A172 (cell line): ENCODE results near the gene ZNF219. TPM values are rescaled to one million over a fixed set of nuclear protein-coding genes. Genes with fewer than 3 reads are reported as not detected.

ENCODE experiments used
- DNase-seq: peaks from one replicate; pipeline ENCODE4 v3.0.0-alpha.2; 2015; ENCODE audit warnings: low spot score
- total RNA-seq: library from RNA; depleted of rRNA; stranded (reverse); fragments of >200 nt; shearing (Covaris generic); gene quantifications from 2 replicates; pipeline ENCODE4 v1.2.3, GENCODE V29; 2014

Gene ZNF219
- total RNA-seq, 1 experiment from 2014 or later = 5.9 TPM

DNA sequence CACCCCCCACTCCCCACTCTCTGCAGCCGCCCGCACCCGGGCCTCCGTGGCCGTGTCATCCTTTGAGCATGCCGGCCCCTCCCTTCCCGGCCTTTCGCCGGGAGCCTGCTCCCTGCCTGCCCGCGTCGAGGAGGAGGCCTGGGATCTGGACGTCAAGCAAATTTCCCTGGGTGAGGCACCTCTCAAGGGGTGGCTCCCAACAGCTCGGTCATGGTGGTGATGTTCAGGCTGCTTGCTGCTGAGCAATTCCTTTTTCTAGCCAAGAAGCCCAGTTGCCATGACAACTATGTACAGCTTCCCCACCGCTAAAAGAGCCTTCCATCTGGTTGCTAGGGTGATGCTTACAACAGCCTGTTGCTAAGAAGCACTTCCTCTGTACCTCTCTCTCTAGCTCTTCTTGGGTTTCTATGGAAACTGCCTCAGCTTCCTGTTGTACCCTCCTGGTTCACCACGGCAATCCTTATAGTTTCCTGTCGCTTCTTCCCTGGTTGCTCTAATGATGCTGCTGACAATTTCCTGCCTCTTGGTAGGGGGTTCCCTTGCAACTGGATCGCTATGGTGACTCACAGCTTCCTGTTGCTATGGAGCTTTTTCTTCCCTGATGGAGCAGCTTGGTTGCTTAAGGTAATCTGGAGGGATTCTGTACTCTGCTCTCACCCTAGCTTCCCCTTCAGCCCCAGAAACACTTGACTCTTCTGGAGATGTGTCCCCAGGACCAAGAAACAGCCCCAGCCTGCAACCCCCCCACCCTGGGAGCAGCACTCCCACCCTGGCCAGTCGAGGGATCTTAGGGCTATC lies 11.0 kb downstream of the ZNF219 start:
- DNase-seq = peak; percentile 83

DNA sequence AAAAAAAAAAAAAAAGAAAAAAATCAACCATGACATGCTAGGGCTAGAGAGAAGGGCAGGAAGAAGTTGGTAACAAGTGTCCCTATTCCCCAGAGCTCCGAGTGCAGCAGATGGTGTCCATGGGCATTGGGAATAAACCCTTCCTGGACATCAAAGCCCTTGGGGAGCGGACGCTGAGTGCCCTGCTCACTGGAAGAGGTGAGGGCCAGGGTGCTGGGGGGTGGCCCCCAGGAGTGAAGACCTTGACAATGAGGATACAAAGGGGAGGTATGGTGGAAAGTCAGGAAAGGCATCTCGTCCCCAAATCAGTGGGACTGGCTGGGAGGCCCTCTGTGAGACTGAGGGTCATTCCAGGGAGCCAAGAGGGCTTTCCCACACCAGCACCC lies 11.6 kb downstream of the ZNF219 start:
- no peak for DNase-seq

DNA sequence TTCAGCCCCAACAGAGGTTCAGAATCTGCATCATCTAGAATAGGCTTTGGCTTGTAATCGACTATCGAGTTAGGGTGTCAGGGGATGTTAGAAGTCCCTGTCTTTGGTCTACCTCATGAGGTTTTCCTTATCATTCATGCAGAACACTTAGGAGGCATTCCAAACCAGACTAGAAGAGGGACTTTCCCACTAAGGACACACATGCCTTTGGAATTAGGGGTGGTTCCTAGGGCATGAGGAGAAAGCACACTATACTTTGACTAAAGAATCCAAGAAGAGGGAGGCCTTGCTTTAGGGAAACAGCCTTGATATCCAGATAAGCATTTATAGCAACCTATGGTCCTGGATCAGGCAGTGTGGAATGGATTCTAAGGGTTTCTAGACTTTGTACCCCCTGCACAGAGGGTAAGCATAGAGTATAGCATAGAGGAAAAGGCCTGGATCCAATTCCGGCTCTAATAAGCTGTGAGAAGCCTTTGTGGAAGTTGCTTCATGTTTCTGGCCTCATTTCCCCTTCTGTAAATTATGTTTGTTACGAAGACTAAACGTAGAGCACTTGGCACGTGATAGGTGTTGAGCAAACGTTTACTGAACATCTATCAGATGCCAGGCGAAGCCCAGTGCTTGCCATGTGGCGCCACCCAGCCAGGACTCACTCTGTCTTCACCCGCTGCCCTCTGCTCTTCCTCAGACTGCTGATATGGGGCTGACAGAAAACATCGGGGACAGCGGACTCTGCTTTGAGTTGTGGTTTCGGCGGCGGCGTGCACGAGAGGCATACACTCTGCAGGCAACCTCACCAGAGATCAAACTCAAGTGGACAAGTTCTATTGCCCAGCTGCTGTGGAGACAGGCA lies 13.2 kb downstream of the ZNF219 start:
- peak; percentile 38 for DNase-seq

DNA sequence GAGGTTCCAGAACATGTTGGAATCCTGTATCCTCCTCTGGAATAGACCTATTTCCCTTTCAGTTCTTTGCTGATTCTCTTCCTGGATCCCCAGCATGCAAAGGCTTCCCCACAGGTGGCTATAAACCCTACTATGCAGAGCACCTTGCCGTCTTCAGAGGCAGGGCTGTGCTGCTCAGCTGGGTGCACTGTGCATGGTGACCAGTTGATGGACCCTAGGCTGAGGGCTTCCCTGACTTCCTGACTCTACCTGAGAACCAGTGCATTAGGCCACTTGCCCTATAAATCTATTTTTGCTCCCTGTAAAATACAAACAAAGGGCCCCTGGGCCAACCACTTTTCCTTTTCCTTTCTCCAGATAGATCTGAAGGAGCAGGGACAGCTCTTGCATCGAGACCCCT lies 14.1 kb downstream of the ZNF219 start:
- DNase-seq = no peak

DNA sequence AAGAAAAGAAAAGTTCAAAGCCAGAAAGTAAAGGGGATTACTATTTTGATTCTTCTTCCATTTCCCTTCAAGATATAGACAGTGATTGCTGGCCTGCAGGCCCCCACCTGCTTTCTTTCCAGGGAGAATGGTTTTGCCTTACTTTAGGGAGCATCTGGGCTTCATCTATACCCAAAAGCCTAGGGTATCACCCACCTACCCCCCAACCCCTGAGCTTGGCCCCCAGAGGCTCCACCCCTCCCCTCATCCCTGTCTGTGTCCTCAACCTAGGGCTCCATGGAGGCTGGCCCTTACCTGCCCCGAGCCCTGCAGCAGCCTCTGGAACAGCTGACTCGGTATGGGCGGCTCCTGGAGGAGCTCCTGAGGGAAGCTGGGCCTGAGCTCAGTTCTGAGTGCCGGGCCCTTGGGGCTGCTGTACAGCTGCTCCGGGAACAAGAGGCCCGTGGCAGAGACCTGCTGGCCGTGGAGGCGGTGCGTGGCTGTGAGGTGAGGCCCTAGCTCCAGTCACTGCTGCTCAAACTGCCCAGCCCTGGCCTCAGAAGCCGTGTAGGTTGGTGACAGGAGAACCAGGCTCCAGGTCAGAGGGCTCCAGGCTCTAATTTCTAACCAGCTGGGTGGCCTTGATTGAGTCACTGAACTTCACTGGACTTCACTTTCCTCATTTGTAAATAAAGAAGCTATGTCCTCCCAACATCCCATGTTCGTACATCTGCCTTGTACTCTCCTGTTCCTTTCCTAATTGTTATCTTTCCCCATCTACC lies 14.7 kb downstream of the ZNF219 start:
- no peak for DNase-seq

GRCh38 chr14:21081521-21082142 lies 16.8 kb downstream of the ZNF219 start:
- no peak for DNase-seq

DNA sequence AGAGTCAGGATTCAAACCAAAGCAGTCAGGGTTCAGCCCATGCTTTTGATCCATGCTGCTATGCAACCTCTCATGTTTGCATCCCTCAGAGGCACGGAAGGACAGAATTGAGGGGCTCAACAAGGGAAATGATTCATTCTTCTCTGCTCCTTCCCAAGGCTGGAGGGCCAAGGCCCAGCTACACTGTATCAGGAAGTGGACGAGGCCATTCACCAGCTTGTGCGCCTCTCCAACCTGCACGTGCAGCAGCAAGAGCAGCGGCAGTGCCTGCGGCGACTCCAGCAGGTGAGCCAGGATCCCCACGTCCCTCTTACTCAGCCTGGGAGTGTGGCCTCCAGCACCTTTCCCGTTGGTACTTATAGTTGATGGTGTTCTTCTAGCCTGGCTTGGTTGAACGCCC lies 19.7 kb downstream of the ZNF219 start:
- no peak for DNase-seq

- no peak for DNase-seq
Measured at GRCh38 chr14:21078287-21078686, 20.2 kb downstream of the ZNF219 start.

GRCh38 chr14:21077672-21078071 lies 20.8 kb downstream of the ZNF219 start:
- DNase-seq = no peak

- no peak for DNase-seq
Measured at GRCh38 chr14:21075719-21076437, 22.6 kb downstream of the ZNF219 start.

GRCh38 chr14:21074398-21075272 lies 23.8 kb downstream of the ZNF219 start:
- no peak for DNase-seq

DNA sequence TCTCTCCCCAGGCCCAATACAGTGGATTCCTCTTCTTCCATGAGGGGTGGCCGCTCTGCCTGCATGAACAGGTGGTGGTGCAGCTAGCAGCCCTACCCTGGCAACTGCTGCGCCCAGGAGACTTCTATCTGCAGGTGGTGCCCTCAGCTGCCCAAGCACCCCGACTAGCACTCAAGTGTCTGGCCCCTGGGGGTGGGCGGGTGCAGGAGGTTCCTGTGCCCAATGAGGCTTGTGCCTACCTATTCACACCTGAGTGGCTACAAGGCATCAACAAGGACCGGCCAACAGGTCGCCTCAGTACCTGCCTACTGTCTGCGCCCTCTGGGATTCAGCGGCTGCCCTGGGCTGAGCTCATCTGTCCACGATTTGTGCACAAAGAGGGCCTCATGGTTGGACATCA lies 24.5 kb downstream of the ZNF219 start:
- no peak for DNase-seq

DNA sequence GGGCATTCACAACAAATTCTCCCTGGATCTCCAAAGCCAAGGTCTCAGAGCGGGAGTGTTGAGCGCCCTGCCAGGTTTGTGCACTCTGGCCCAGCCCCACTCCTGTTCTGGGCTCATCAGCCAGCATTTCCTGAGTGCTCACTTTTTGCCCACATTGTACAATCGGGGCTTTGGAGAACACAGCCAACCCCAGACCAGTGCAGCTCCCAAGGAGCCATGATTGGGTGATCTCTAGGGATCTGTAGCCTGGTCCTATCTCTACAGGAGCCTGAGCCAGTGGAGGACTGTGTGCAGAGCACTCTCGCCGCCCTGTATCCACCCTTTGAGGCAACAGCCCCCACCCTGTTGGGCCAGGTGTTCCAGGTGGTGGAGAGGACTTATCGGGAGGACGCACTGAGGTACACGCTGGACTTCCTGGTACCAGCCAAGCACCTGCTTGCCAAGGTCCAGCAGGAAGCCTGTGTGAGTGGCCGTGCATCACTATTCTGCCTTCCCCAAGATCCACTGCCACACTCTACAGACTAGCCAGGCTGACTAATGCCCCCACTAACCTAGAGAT lies 25.6 kb downstream of the ZNF219 start:
- no peak for DNase-seq

GRCh38 chr14:21072031-21072473 lies 26.4 kb downstream of the ZNF219 start:
- no peak for DNase-seq

DNA sequence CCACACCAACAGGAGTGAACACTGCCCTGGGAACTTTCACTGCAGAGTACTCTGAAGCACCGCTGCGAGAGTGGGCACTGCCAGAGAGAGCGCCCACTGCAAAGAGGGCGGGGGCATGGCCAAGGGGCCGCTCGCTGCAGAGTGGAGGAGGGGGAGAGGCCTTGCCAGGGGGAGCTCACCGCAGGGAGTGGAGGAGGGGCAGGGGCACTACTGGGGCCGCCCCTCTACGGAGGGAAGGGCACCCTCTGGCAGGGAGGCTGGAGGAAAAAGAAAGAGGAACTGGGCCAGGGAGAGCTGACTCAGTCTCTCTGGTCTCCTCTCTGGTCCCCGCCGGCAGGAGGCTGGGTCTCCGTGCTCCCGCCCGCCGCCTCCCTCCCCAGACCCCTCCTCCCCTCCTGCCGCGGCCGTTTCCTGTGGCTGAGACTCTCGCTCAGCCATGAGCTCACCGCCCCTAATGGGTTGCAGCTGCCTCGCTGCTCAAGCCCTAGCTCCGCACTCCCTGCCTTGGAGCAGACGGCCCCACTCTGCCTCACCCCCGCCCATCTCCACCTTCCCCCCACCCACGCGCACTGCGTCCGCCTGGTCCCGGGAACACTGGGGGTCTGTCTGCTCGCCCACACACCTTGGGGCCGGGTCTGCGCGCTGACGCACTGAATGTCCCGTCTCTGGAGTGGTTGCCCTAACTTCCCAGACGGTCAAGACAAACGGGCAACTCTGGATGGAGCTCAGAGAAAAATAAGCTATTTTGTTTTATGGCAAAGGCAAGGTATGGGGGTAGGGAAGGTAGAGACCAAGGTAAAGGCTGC lies 27.0 kb downstream of the ZNF219 start:
- DNase-seq = peak; percentile 52

DNA sequence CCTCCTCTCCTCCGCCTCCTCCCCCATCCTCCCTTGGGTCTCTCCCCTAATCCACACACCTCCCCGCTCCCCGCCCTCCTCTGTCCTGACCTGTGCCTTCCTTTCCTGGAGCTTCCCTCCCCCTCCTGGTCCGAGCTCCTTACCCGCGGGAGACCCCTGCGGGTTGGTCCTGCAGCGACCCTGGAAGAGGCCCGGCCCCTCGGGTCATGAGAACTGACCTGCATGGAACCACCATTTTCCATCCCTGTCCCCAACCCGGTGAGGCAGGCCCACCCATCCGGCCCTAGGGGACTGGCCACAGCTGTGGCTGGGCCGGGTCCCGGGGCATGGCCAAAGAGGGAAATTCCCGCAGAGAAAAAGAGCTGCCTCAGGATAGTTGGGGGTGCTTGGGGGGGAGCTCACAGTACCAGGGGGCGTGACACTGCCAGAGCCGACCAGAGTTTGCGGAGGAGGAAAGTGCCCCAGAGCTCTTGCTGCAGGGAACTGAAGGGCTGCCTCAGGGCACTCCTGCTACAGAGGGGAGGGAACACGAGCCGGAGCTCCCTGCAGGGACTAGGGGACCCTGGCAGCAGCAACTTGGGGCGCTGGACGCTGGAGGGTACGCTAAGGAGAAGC lies 27.7 kb downstream of the ZNF219 start:
- no peak for DNase-seq

- DNase-seq = no peak
Measured at GRCh38 chr14:21070083-21070609, 28.3 kb downstream of the ZNF219 start, which contains the start of gene ARHGEF40. TSS of gene ARHGEF40 (plus strand) at chr14:21070304. CDS start at chr14:21070397, 93 bp downstream.
